Right lobe of liver (tissue), 6 donors: ENCODE data around the gene TLE6. TPM values are rescaled to one million over a fixed set of nuclear protein-coding genes. Genes with fewer than 3 reads are reported as not detected.

Source experiments
- ATAC-seq, 4 donors: fragments of 200-7000 bp; cut with Tn5 transposase; one replicate each; pipeline ENCODE4 v1.9.1; 2020; ENCODE audit warnings: mild to moderate bottlenecking in 4 of 4, moderate library complexity in 4 of 4
- DNase-seq, 3 donors: peaks; one replicate each; pipeline ENCODE4 v3.0.0-alpha.2; 2020
- H3K27ac ChIP-seq, 3 donors: fragments of 200-600 bp; one replicate each; pipeline ENCODE4 v1.8.0; 2022
- H3K27me3 ChIP-seq, 2 donors: fragments of 200-600 bp; one replicate each; pipeline ENCODE4 v1.8.0; 2022
- H3K36me3 ChIP-seq, 4 donors: fragments of 200-600 bp; sonication (generic) in 1 of 4; one replicate each; pipeline versions ENCODE4 v1.5.1 to v1.8.0; 2017 to 2022; ENCODE audit warnings: control low read depth in 1 of 4
- H3K4me1 ChIP-seq, 4 donors: fragments of 200-600 bp; sonication (generic) in 1 of 4; one replicate each; pipeline versions ENCODE4 v1.5.1 to v1.8.0; 2017 to 2022; ENCODE audit warnings: control low read depth in 1 of 4
- H3K4me3 ChIP-seq, 3 donors: fragments of 200-600 bp; one replicate each; pipeline ENCODE4 v1.8.0; 2022
- H3K9me3 ChIP-seq, 4 donors: fragments of 200-600 bp; sonication (generic) in 1 of 4; one replicate each; pipeline versions ENCODE4 v1.5.1 to v1.8.0; 2017 to 2022; ENCODE audit warnings: control low read depth in 1 of 4
- CTCF ChIP-seq, 4 donors: fragments of 200-600 bp in 3 of 4; fragments of 450-650 bp in 1 of 4; IDR thresholded peaks; one replicate each; pipeline versions ENCODE4 v1.5.1 to v1.8.0; 2016 to 2022; ENCODE audit warnings: antibody characterized with exemption in 4 of 4, mild to moderate bottlenecking in 2 of 4
- POLR2A ChIP-seq: fragments of 450-650 bp; IDR thresholded peaks from one replicate; pipeline ENCODE4 v1.6.1; 2017; ENCODE audit warnings: antibody characterized with exemption, mild to moderate bottlenecking
- WGBS: methylation state at CpG from one replicate; pipeline ENCODE4 v1.1.6; 2018; ENCODE audit warnings: low coverage, low lambda C conversion rate; ENCODE audit not compliant: insufficient coverage; ENCODE audit errors: missing lambda C conversion rate; 5-methylcytosine and 5-hydroxymethylcytosine counted together
- intact Hi-C, 2 donors: fragments of 100-400 bp; cut with DNase I; formaldehyde crosslinking; loops; one replicate each; pipeline versions ENCODE4 v1.11.2 to v1.14.1; 2022
- total RNA-seq, 6 experiments: library from RNA; depleted of rRNA in 2 of 6; stranded (reverse); fragments of >200 nt in 2 of 6; fragmentation: NEBNext Ultra II Directional in 3 of 6; extraction: Animal tissue kit (Norgen Biotek cat#: 25700) in 3 of 6; gene quantifications; one replicate each; pipeline versions ENCODE4 v1.1.0 to v1.2.4, GENCODE V29; 2016 to 2023
- donor health status: DM: no; HTN: yes; CAD: no.
- donor health status: DM: no; HTN: no; CAD: no.
- donor health status: DM: no; HTN: no; CAD: no.
- donor health status: DM: no; HTN: yes; CAD: no.
- donor health status: DM: no; HTN: yes; CAD: no.

The TLE6 gene
- total RNA-seq, 6 experiments from 2014 or later, result 2.3 to 8.9 (median 4.6) TPM

GRCh38 chr19:2992958-2993357, 15.6 kb downstream of the TLE6 start:
- DNase-seq (no peak), ATAC-seq (no peak)
- H3K4me1 ChIP-seq, result no peaks in the 10 kb centered on the region
- no peak overlapping the region for H3K4me3 ChIP-seq
- 81% methylated on average over 9 of the region's 14 CpGs for WGBS
- H3K36me3 ChIP-seq, result no peaks in the 10 kb centered on the region
- intact Hi-C loops, result no loop called here
- H3K27ac ChIP-seq, result no peak overlapping the region
- H3K27me3 ChIP-seq, result no peaks in the 10 kb centered on the region
- no peaks in the 10 kb centered on the region for H3K9me3 ChIP-seq
- TF ChIP-seq CTCF (IDR thresholded peaks at IDR 0.05) (no peak), POLR2A (no peak)

- H3K36me3 ChIP-seq, result no peaks in the 10 kb centered on the region
- no peaks in the 10 kb centered on the region for H3K4me1 ChIP-seq
- WGBS, result 60% methylated on average over 7 of the region's 9 CpGs
- TF ChIP-seq CTCF (IDR thresholded peaks at IDR 0.05) (no peak), POLR2A (no peak)
- intact Hi-C loops, result no loop called here
- DNase-seq (no peak), ATAC-seq (no peak)
- H3K27me3 ChIP-seq, result no peaks in the 10 kb centered on the region
- H3K27ac ChIP-seq, result no peak overlapping the region
- H3K9me3 ChIP-seq, result no peaks in the 10 kb centered on the region
- no peak overlapping the region for H3K4me3 ChIP-seq
Observed at GRCh38 chr19:2993579-2993978, 16.2 kb downstream of the TLE6 start.

- Histone ChIP-seq H3K4me3 (no peak overlapping the region), H3K9me3 (no peaks in the 10 kb centered on the region), H3K4me1 (no peaks in the 10 kb centered on the region), H3K27me3 (no peaks in the 10 kb centered on the region), H3K36me3 (no peaks in the 10 kb centered on the region), H3K27ac (no peak overlapping the region)
- no peak for DNase-seq
- 76% methylated on average over 3 of the region's 15 CpGs for whole genome bisulfite sequencing
- intact Hi-C loops, result no loop called here
- no peak for TF ChIP-seq POLR2A
- ATAC-seq, result no peak
Observed at GRCh38 chr19:2994588-2995131, 17.3 kb downstream of the TLE6 start.

GRCh38 chr19:2997720-2998119, 20.4 kb downstream of the TLE6 start:
- H3K4me3 ChIP-seq, result no peak overlapping the region
- no peak overlapping the region for H3K27ac ChIP-seq
- no peaks in the 10 kb centered on the region for H3K4me1 ChIP-seq
- TF ChIP-seq POLR2A (no peak), CTCF (IDR thresholded peaks at IDR 0.05) (no peak)
- no peaks in the 10 kb centered on the region for H3K36me3 ChIP-seq
- no peaks in the 10 kb centered on the region for H3K27me3 ChIP-seq
- intact Hi-C loops, result no loop called here
- DNase-seq (no peak), ATAC-seq (no peak)
- no peaks in the 10 kb centered on the region for H3K9me3 ChIP-seq
- 86% methylated on average over 5 of the region's 13 CpGs for WGBS

GRCh38 chr19:2998642-2999041, 21.3 kb downstream of the TLE6 start:
- 93% methylated on average over 3 of the region's 11 CpGs for WGBS
- Histone ChIP-seq H3K4me1 (no peaks in the 10 kb centered on the region), H3K27me3 (no peaks in the 10 kb centered on the region), H3K4me3 (no peak overlapping the region), H3K27ac (no peak overlapping the region), H3K9me3 (no peaks in the 10 kb centered on the region), H3K36me3 (no peaks in the 10 kb centered on the region)
- TF ChIP-seq CTCF (IDR thresholded peaks at IDR 0.05) (no peak), POLR2A (no peak)
- no peak for ATAC-seq
- no peak for DNase-seq
- intact Hi-C loops, result no loop called here
